Neural cell (in vitro differentiated cells): Measurements from ENCODE around the gene TDRKH. TPM values are rescaled to one million over a fixed set of nuclear protein-coding genes. Genes with fewer than 3 reads are reported as not detected.
"Not testable (repeated sequence)": the region's sequence is repeated elsewhere in the genome, so short reads cannot be mapped to it uniquely, and the experiment has no call there.

Experiments used
- H2AFZ ChIP-seq: fragments of 200-600, 300-800 bp; sonication (generic), shearing (Covaris generic); 2 replicates; pipeline ENCODE4 v1.6.0; 2014; ENCODE audit warnings: low read depth, mild to moderate bottlenecking, antibody characterized with exemption, low read length, moderate library complexity
- H3F3A ChIP-seq: fragments of 200-600 bp; shearing (Covaris generic); 2 replicates; pipeline ENCODE4 v1.6.1; 2016; ENCODE audit warnings: mild to moderate bottlenecking, moderate library complexity, mixed read lengths, antibody characterized with exemption, low read length; ENCODE audit not compliant: insufficient read depth, poor library complexity, severe bottlenecking
- H3K27ac ChIP-seq: fragments of 200-600, 300-800 bp; sonication (generic), shearing (Covaris generic); 2 replicates; pipeline ENCODE4 v1.5.1; 2014; ENCODE audit warnings: mild to moderate bottlenecking, low read length, moderate library complexity
- H3K27me3 ChIP-seq: fragments of 300-800, 200-600 bp; sonication (generic), shearing (Covaris generic); 2 replicates; pipeline ENCODE4 v1.6.0; 2014; ENCODE audit warnings: mild to moderate bottlenecking, low read depth, low read length, moderate library complexity; ENCODE audit not compliant: insufficient read depth
- H3K36me3 ChIP-seq: fragments of 300-800, 200-600 bp; sonication (generic), shearing (Covaris generic); 2 replicates; pipeline ENCODE4 v1.5.1; 2014; ENCODE audit warnings: mild to moderate bottlenecking, antibody characterized with exemption, low read length, moderate library complexity; ENCODE audit not compliant: insufficient read depth
- H3K4me2 ChIP-seq: fragments of 300-800, 200-600 bp; sonication (generic), shearing (Covaris generic); 2 replicates; pipeline ENCODE4 v1.6.0; 2014; ENCODE audit warnings: mild to moderate bottlenecking, low read length
- H3K4me3 ChIP-seq: fragments of 300-800, 200-600 bp; sonication (generic), shearing (Covaris generic); 2 replicates; pipeline ENCODE4 v1.5.1; 2014; ENCODE audit warnings: mild to moderate bottlenecking, low read length, moderate library complexity
- H3K79me2 ChIP-seq: fragments of 200-600 bp; shearing (Covaris generic); replicated peaks from 2 replicates; pipeline ENCODE4 v1.6.0; 2014; ENCODE audit warnings: mild to moderate bottlenecking, low read length, moderate library complexity; ENCODE audit not compliant: insufficient read depth
- H3K9ac ChIP-seq: fragments of 300-800, 200-600 bp; sonication (generic), shearing (Covaris generic); 2 replicates; pipeline ENCODE4 v1.6.1; 2016; ENCODE audit warnings: mild to moderate bottlenecking, low read length, mixed read lengths
- H3K9me2 ChIP-seq: fragments of 200-600 bp; shearing (Covaris generic); 2 replicates; pipeline ENCODE4 v1.6.1; 2016; ENCODE audit warnings: mild to moderate bottlenecking, low read length, mixed read lengths; ENCODE audit not compliant: insufficient read depth
- H3K9me3 ChIP-seq: fragments of 200-600, 300-800 bp; sonication (generic), shearing (Covaris generic); 2 replicates; pipeline ENCODE4 v1.6.1; 2016; ENCODE audit warnings: mild to moderate bottlenecking, mixed run types, low read length, moderate library complexity, mixed read lengths
- H4K20me1 ChIP-seq: fragments of 200-600 bp; shearing (Covaris generic); 2 replicates; pipeline ENCODE4 v1.6.1; 2016; ENCODE audit warnings: mild to moderate bottlenecking, mixed run types; ENCODE audit not compliant: insufficient read depth
- EP300 ChIP-seq: fragments of 450-650 bp; conservative IDR thresholded peaks from 2 replicates; pipeline ENCODE4 v1.6.1; 2014; ENCODE audit warnings: antibody characterized with exemption, mild to moderate bottlenecking, moderate library complexity; ENCODE audit not compliant: poor library complexity, severe bottlenecking
- EZH2 ChIP-seq: fragments of 200-600, 300-800 bp; shearing (Covaris generic), sonication (generic); IDR thresholded peaks from 2 replicates; pipeline ENCODE4 v1.6.1; 2014; ENCODE audit warnings: antibody characterized with exemption, low read length, borderline replicate concordance, mild to moderate bottlenecking; ENCODE audit not compliant: insufficient read depth, poor library complexity, severe bottlenecking
- MXI1 ChIP-seq: fragments of 450-650 bp; conservative IDR thresholded peaks from 2 replicates; pipeline ENCODE4 v1.6.1; 2014; ENCODE audit warnings: antibody characterized with exemption, mild to moderate bottlenecking; ENCODE audit not compliant: poor library complexity, severe bottlenecking
- POLR2AphosphoS5 ChIP-seq: IDR thresholded peaks from 2 replicates; pipeline ENCODE4 v1.6.1; 2012
- RAD21 ChIP-seq: fragments of 450-650 bp; conservative IDR thresholded peaks from 2 replicates; pipeline ENCODE4 v1.6.1; 2014; ENCODE audit warnings: antibody characterized with exemption, mild to moderate bottlenecking, moderate library complexity
- SMC3 ChIP-seq: fragments of 450-650 bp; conservative IDR thresholded peaks from 2 replicates; pipeline ENCODE4 v1.6.1; 2014; ENCODE audit warnings: antibody characterized with exemption, mild to moderate bottlenecking, moderate library complexity; ENCODE audit not compliant: poor library complexity
- TAF1 ChIP-seq: IDR thresholded peaks from 2 replicates; pipeline ENCODE4 v1.6.1; 2012; ENCODE audit warnings: low read depth
- polyA plus RNA-seq: library from polyadenylated mRNA; depleted of rRNA; stranded (reverse); fragments of >200 nt; gene quantifications from 2 replicates; pipeline ENCODE4 v1.2.3, GENCODE V29; 2014
- TF ChIP-seq, protein P1 (sequence below): fragments of 450-650 bp; IDR thresholded peaks from 2 replicates; pipeline ENCODE4 v1.5.1; 2014; ENCODE audit warnings: antibody characterized with exemption, mild to moderate bottlenecking, moderate library complexity; ENCODE audit not compliant: poor library complexity, severe bottlenecking
- TF ChIP-seq, protein P2 (sequence below): IDR thresholded peaks from 2 replicates; pipeline ENCODE4 v1.6.1; 2012; ENCODE audit warnings: borderline replicate concordance

TDRKH gene
- polyA plus RNA-seq, 1 donor from 2014 or later = 19.5 TPM

DNA sequence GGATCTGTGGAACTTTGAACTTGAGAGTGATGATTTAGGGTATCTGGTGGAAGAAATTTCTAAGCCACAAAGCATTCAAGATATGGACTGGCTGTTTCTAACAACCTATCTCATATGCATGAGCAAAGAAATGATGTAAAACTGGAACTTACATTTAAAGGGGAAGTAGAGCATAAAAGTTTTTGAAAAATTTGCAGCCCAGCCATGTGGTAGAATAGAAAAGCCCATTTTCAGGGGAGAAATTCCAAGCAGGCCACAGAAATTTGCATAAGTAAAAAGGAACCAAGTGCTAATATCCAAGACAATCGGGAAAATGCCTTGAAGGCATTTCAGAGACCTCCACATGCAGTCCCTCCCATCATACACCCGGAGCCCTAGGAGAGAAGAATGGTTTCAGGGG, 53.3 kb downstream of the TDRKH start:
- no peak overlapping the region for H2AFZ ChIP-seq
- no peak overlapping the region for H3K9ac ChIP-seq
- H3K9me3 ChIP-seq = peaks cover 6% of the 10 kb centered on the region
- H3K9me2 ChIP-seq = no peaks in the 10 kb centered on the region
- H3K27me3 ChIP-seq = no peaks in the 10 kb centered on the region
- no peaks in the 10 kb centered on the region for H3K79me2 ChIP-seq
- no peak overlapping the region for H3K27ac ChIP-seq
- TF ChIP-seq SMC3 = no peak
- TF ChIP-seq MXI1 = no peak
- TF ChIP-seq, protein P1, sequence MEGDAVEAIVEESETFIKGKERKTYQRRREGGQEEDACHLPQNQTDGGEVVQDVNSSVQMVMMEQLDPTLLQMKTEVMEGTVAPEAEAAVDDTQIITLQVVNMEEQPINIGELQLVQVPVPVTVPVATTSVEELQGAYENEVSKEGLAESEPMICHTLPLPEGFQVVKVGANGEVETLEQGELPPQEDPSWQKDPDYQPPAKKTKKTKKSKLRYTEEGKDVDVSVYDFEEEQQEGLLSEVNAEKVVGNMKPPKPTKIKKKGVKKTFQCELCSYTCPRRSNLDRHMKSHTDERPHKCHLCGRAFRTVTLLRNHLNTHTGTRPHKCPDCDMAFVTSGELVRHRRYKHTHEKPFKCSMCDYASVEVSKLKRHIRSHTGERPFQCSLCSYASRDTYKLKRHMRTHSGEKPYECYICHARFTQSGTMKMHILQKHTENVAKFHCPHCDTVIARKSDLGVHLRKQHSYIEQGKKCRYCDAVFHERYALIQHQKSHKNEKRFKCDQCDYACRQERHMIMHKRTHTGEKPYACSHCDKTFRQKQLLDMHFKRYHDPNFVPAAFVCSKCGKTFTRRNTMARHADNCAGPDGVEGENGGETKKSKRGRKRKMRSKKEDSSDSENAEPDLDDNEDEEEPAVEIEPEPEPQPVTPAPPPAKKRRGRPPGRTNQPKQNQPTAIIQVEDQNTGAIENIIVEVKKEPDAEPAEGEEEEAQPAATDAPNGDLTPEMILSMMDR = no peak
- TF ChIP-seq TAF1 = no peak
- no peak for TF ChIP-seq RAD21
- no peak for TF ChIP-seq EP300
- TF ChIP-seq EZH2 = no peak
- TF ChIP-seq, protein P2, sequence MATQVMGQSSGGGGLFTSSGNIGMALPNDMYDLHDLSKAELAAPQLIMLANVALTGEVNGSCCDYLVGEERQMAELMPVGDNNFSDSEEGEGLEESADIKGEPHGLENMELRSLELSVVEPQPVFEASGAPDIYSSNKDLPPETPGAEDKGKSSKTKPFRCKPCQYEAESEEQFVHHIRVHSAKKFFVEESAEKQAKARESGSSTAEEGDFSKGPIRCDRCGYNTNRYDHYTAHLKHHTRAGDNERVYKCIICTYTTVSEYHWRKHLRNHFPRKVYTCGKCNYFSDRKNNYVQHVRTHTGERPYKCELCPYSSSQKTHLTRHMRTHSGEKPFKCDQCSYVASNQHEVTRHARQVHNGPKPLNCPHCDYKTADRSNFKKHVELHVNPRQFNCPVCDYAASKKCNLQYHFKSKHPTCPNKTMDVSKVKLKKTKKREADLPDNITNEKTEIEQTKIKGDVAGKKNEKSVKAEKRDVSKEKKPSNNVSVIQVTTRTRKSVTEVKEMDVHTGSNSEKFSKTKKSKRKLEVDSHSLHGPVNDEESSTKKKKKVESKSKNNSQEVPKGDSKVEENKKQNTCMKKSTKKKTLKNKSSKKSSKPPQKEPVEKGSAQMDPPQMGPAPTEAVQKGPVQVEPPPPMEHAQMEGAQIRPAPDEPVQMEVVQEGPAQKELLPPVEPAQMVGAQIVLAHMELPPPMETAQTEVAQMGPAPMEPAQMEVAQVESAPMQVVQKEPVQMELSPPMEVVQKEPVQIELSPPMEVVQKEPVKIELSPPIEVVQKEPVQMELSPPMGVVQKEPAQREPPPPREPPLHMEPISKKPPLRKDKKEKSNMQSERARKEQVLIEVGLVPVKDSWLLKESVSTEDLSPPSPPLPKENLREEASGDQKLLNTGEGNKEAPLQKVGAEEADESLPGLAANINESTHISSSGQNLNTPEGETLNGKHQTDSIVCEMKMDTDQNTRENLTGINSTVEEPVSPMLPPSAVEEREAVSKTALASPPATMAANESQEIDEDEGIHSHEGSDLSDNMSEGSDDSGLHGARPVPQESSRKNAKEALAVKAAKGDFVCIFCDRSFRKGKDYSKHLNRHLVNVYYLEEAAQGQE = no peak
- TF ChIP-seq POLR2AphosphoS5 = no peak
- no peak overlapping the region for H3K4me3 ChIP-seq
- no peaks in the 10 kb centered on the region for H3F3A ChIP-seq
- no peak overlapping the region for H3K4me2 ChIP-seq
- H4K20me1 ChIP-seq = no peaks in the 10 kb centered on the region
- H3K36me3 ChIP-seq = no peaks in the 10 kb centered on the region

DNA sequence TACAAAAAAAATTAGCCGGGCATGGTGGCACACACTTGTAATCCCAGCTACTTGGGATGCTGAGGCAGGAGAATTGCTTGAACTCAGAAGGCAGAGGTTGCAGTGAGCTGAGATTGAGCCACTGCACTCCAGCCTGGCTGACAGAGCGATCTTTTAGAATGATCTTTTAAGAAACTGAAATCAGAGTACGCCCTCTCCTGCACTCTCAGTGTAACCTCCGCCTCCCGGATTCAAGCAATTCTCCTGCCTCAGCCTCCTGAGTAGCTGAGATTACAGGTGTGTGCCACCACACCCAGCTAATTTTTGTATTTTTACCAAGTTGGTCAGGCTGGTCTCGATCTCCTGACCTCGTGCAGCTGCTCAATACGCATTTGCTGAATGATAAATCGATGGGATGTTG, 56.3 kb downstream of the TDRKH start:
- H3K9me2 ChIP-seq, H3K36me3 ChIP-seq, H3F3A ChIP-seq, H3K79me2 ChIP-seq, H4K20me1 ChIP-seq, H3K9me3 ChIP-seq, H2AFZ ChIP-seq, H3K27me3 ChIP-seq, H3K4me2 ChIP-seq, H3K4me3 ChIP-seq, H3K9ac ChIP-seq, H3K27ac ChIP-seq: not testable (repeated sequence)

DNA sequence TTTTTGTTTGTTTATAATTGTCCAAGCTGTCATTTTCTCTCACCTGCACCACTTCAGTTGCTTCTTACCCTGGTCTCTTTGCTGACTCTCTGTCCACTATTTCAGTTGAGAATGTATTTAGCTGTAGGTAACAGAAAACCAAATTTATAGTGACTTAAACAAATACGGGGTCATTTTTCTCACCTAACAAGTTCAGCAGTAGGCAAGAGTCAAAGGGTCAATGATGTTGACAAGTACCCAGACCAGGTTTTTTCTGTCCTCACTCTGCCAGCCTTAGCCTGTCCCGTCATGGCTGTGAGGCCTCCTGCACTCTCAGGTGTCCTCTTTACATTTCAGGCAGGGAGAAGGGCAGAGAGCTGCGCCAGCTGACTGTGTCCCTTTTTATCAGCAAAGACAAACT, 57.2 kb downstream of the TDRKH start:
- H2AFZ ChIP-seq = no peak overlapping the region
- H4K20me1 ChIP-seq = no peaks in the 10 kb centered on the region
- H3K36me3 ChIP-seq = no peaks in the 10 kb centered on the region
- peaks cover 6% of the 10 kb centered on the region for H3K9me3 ChIP-seq
- H3K4me3 ChIP-seq = no peak overlapping the region
- H3K79me2 ChIP-seq = no peaks in the 10 kb centered on the region
- H3K27ac ChIP-seq = no peak overlapping the region
- no peaks in the 10 kb centered on the region for H3F3A ChIP-seq
- TF ChIP-seq MXI1 = no peak
- TF ChIP-seq EP300 = no peak
- TF ChIP-seq, protein P1 = no peak
- no peak for TF ChIP-seq POLR2AphosphoS5
- TF ChIP-seq, protein P2 = no peak
- H3K27me3 ChIP-seq = no peaks in the 10 kb centered on the region
- H3K9ac ChIP-seq = no peak overlapping the region
- H3K4me2 ChIP-seq = no peak overlapping the region
- H3K9me2 ChIP-seq = no peaks in the 10 kb centered on the region
